NOMO-1 (cell line): Measurements from ENCODE around the gene DUSP21.
"Not testable (repeated sequence)": the region's sequence is repeated elsewhere in the genome, so short reads cannot be mapped to it uniquely, and the experiment has no call there.

Source experiments
- DNase-seq, 2 experiments: peaks; one replicate each; lab custom pipeline; 2025; ENCODE audit not compliant: unreplicated experiment in 2 of 2; lab: John Stamatoyannopoulos, UW

DUSP21 gene

DNA sequence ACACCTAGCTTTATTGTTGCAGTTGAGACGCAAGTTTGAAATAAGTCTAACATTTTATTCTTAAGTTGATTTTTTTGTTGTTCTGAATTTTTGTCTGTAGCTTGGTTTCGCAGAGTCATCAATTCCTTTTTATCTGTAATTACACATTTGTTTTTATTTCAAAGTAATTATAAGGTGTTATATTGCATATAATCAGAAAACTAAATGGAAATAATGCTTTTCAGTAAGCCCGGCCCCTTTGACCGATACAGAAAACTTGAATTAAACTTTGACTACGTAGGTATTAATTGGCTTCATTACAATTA lies 31.3 kb downstream of the DUSP21 start:
- no peak for DNase-seq

DNA sequence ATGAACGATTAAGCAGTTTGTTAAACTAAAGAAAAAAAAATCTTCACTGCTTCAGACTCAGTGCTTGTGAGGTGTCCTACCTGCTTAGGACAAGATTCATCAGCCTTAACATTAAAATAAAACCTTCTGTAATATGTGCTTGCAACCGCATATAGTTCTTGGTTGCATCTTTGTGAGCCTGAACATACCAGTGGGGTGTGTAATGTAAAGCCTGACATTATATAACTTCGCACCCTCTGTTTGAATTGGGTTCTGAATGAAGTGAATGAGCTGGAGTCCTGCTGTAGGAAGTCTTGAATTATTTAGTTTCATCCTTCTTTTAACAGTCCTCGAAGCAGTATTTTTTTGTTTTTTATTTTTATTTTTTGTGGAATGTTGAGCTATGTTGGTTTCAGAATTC lies 32.3 kb downstream of the DUSP21 start:
- DNase-seq: no peak

DNA sequence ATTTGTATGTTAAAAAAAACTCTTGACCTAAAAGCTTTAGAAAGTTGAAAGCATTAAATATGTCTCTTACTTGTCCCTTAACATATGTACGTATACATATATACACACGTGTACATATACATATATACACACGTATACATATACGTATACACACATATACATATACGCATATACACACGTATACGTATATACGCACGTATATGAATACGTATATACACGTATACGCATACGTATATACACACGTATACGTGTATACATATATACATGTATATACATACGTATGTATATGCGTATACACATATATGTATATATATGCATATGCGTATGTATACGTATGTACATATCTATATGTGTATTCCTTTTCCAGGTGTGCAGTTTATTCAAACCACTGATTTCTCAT lies 32.9 kb downstream of the DUSP21 start:
- no peak for DNase-seq

DNA sequence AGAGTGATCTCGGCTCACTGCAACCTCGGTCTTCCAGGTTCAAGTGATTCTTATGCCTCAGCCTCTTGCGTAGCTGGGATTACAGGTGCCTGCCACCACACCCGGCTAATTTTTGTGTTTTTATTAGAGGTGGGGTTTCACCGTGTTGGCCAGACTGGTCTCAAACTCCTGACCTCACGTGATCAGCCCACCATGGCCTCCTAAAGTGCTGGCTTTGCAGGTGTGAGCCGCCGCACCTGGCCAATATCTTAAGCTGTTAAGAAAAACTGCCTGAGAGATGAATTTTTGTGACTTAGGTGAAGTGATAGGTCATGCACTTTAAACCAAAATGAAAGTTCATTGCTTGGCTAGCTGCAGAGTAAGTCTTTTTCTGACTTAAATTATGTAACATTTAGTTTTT lies 35.0 kb downstream of the DUSP21 start:
- no peak for DNase-seq

DNA sequence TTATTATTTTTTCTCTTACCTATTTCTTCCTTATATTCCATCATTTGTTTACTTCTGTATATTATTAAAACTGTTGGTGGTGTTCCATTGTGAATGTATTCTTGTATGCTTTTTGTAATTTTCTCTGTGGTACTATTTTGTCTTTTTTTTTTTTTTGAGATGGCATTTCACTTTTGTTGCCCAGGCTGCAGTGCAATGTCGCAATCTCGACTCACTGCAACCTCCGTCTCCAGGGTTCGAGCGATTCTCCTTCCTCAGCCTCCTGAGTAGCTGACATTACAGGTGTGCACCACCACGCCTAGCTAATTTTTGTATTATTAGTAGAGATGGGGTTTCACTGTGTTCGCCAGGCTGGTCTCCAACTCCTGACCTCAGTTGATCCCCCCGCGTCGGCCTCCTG lies 37.7 kb downstream of the DUSP21 start:
- no peak for DNase-seq

DNA sequence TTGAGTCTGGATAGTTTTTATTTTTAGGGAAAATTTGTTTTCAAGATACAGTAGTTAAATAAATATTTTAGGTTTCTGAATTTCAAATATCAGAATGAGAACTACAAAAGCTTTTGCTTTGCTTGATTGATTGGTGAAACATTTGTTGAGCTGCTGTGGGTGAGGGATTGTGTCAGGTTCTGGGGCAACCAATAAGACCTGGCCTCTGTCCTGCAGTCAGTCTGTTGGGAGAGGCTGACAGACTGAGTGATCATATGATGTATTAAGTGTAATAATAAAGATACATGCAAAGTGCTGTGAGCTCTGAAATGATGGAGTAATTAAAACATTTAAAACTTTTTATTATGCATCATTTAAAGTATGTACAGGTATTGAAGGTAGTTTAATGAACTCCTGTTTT lies 38.8 kb downstream of the DUSP21 start:
- DNase-seq: no peak

DNA sequence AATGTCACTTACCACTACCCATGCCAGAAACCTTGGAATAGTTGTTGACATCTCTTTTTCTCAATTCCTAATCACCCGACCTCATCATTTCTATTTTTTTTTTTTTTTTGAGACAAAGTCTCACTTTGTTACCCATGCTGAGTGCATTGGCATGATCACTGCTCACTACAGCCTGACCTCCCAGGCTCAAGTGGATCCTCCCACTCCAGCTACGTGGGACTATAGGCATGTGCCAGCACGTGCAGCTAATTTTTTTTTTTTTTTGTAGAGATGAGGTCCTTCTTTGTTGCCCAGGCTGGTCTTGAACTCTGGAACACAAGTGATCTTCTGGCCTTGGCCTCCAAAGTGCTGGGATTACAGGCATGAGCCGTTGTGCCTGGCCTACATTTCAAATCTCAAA lies 41.1 kb downstream of the DUSP21 start:
- DNase-seq: no peak

DNA sequence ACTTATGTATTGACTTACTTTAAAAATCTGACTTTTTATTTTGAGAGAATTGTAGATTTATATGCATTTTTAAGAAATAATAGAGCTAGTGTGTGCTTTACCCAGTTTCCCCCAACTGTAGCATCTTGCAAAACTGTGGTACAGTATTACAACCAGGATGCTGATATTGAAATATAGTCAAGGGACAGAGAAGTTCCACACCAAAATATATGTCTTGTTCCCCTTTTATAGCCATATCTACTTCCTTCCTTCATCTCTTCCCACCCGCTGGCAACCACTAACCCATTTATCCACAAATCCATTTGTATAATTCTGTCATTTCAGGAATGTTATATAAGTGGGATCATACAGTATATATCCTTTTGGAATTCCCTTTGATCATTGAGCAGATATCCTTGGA lies 46.0 kb downstream of the DUSP21 start:
- peak; percentile 46 to 87 for DNase-seq

DNA sequence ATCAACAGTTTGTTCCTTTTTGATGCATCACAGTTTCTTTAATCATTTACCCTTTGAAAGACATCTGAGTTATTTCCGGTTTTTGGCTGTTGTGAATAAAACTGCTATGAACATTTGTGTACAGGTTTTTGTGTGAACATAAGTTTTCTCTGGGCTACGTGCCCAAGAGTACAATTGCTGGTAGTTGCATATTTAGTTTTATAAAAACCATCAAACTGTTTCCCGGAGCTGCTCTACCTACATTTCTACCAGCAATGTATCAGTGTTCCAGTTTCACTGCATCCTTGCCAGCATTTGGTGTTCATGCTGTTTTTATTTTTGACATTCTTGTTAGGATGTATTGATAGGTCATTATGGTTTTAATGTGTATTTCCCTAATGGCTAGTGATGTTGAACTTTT lies 46.4 kb downstream of the DUSP21 start:
- DNase-seq: peak in 1 of 2 experiments; percentile 66

DNA sequence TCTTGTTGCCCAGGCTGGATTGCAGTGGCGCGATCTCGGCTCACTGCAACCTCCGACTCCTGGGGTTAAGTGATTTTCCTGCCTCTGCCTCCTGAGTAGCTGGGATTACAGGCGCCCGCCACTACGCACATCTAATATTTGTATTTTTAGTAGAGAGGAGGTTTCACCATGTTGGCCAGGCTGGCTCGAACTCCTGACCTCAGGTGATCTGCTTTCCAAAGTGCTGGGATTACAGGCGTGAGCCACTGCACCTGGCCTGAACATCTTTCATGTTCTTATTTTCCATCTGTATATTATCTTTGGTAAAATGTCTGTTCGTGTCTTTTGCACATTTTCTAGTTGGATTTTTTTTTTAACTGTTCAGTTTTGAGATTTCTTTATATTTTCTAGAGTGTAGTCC lies 46.9 kb downstream of the DUSP21 start:
- not testable (repeated sequence) for DNase-seq

DNA sequence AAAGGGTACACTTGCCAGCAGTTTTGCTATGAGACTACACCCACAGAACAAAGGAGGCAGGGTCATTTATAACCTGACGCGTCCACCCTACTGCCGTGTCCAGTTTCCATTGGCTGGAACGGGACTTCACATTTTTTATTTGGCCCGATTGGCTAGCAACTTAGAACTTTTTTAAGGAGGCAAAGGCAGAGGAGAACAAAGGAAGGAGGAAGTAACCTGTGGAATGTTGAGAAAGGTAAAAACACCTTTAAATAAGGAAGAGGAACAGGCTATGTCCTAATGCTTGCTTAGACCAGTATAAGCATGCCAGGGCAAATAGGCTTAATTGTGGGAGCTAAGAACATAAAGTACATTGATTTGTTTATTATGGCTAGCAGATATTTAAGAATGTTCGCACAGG lies 47.8 kb downstream of the DUSP21 start:
- no peak for DNase-seq
